SK-N-SH (cell line): ENCODE measurements around the gene WDR17. TPM values are rescaled to one million over a fixed set of nuclear protein-coding genes. Genes with fewer than 3 reads are reported as not detected.

ENCODE experiments used
- CTCF ChIA-PET: fragments of 300-600, 350-600 bp; formaldehyde crosslinking; extraction: SDS; loops from one replicate; lab custom pipeline; 2021; lab: Yijun Ruan, JAX
- POLR2A ChIA-PET: fragments of 350-600 bp; sonication (Branson Sonifier 250); formaldehyde crosslinking; extraction: SDS; loops from one replicate; lab custom pipeline; 2020; ENCODE audit warnings: antibody characterized with exemption, inconsistent platforms; lab: Yijun Ruan, JAX
- DNase-seq: peaks from one replicate; pipeline ENCODE4 v3.0.0; 2012
- H2AFZ ChIP-seq: fragments of 200-600 bp; sonication (generic); 2 replicates; pipeline ENCODE4 v1.8.1; 2016; ENCODE audit warnings: antibody characterized with exemption, mild to moderate bottlenecking, low read depth
- H3F3A ChIP-seq: fragments of 200-600 bp; sonication (generic); replicated peaks from 2 replicates; pipeline ENCODE3; 2016; ENCODE audit warnings: antibody characterized with exemption, mild to moderate bottlenecking; ENCODE audit not compliant: insufficient read depth
- H3K27ac ChIP-seq, 2 experiments: fragments of 200-500 bp in 1 of 2; fragments of 200-600 bp in 1 of 2; sonication (Bioruptor generic) in 1 of 2; sonication (generic), shearing (Covaris generic) in 1 of 2; 2 replicates each; pipeline versions ENCODE4 v1.5.1 to v1.6.1; 2014 to 2016; ENCODE audit warnings: low read depth in 2 of 2, inconsistent platforms in 1 of 2, low read length in 1 of 2, mild to moderate bottlenecking in 1 of 2, mixed read lengths in 1 of 2
- H3K27me3 ChIP-seq: fragments of 200-600 bp; sonication (generic), shearing (Covaris generic); 2 replicates; pipeline ENCODE4 v1.6.1; 2016; ENCODE audit warnings: mixed run types; ENCODE audit not compliant: insufficient read depth
- H3K36me3 ChIP-seq, 2 experiments: fragments of 200-500 bp in 1 of 2; fragments of 200-600 bp in 1 of 2; sonication (Bioruptor generic) in 1 of 2; sonication (generic) in 1 of 2; replicated peaks in 1 of 2; 2 replicates each; pipeline versions ENCODE3 to v1.5.1; 2014 to 2016; ENCODE audit warnings: low read length in 1 of 2, mild to moderate bottlenecking in 1 of 2; ENCODE audit not compliant: insufficient read depth in 2 of 2, control insufficient read depth in 1 of 2
- H3K4me1 ChIP-seq, 2 experiments: fragments of 200-500 bp in 1 of 2; fragments of 200-600 bp in 1 of 2; sonication (Bioruptor generic) in 1 of 2; sonication (generic), shearing (Covaris generic) in 1 of 2; 2 replicates each; pipeline versions ENCODE4 v1.5.1 to v1.6.1; 2014 to 2016; ENCODE audit warnings: low read depth in 1 of 2, low read length in 1 of 2, mixed run types in 1 of 2; ENCODE audit not compliant: insufficient read depth in 2 of 2, control insufficient read depth in 1 of 2
- H3K4me2 ChIP-seq: fragments of 200-600 bp; sonication (generic), shearing (Covaris generic); 2 replicates; pipeline ENCODE4 v1.6.1; 2017; ENCODE audit warnings: mixed run types
- H3K4me3 ChIP-seq, 2 experiments: fragments of 200-500 bp in 1 of 2; fragments of 200-600 bp in 1 of 2; sonication (Bioruptor generic) in 1 of 2; sonication (generic), shearing (Covaris generic) in 1 of 2; 2 replicates each; pipeline versions ENCODE4 v1.5.1 to v1.8.1; 2014 to 2016; ENCODE audit warnings: low read depth in 2 of 2, inconsistent platforms in 1 of 2, low read length in 1 of 2, mild to moderate bottlenecking in 1 of 2, mixed read lengths in 1 of 2, moderate library complexity in 1 of 2
- H3K79me2 ChIP-seq: fragments of 200-600 bp; sonication (generic); 2 replicates; pipeline ENCODE4 v1.8.1; 2017; ENCODE audit warnings: mild to moderate bottlenecking; ENCODE audit not compliant: insufficient read depth
- H3K9ac ChIP-seq: fragments of 200-600 bp; sonication (generic); 2 replicates; pipeline ENCODE4 v1.6.1; 2017; ENCODE audit warnings: mixed run types
- H3K9me2 ChIP-seq: fragments of 200-600 bp; sonication (generic); 2 replicates; pipeline ENCODE4 v1.6.1; 2017; ENCODE audit warnings: mixed run types
- H3K9me3 ChIP-seq: fragments of 200-600 bp; sonication (generic); 2 replicates; pipeline ENCODE4 v1.6.1; 2017; ENCODE audit warnings: mixed run types, mild to moderate bottlenecking, moderate library complexity
- H4K20me1 ChIP-seq: fragments of 200-600 bp; sonication (generic); 2 replicates; pipeline ENCODE4 v1.6.1; 2017; ENCODE audit warnings: mild to moderate bottlenecking, mixed run types; ENCODE audit not compliant: insufficient read depth
- ELF1 ChIP-seq: IDR thresholded peaks from 2 replicates; pipeline ENCODE4 v1.4.0; 2012
- FOSL2 ChIP-seq: IDR thresholded peaks from 2 replicates; pipeline ENCODE4 v1.4.0; 2012; ENCODE audit warnings: low read depth, mild to moderate bottlenecking, moderate library complexity, borderline replicate concordance
- FOXJ3 ChIP-seq: sonication (generic); formaldehyde crosslinking; IDR thresholded peaks from 2 replicates; pipeline ENCODE4 v1.5.1; 2020; ENCODE audit warnings: mild to moderate bottlenecking, missing genetic modification reagents
- FOXM1 ChIP-seq: IDR thresholded peaks from 2 replicates; pipeline ENCODE4 v1.4.0; 2012; ENCODE audit warnings: low read depth, mild to moderate bottlenecking
- GABPA ChIP-seq: IDR thresholded peaks from 2 replicates; pipeline ENCODE4 v1.4.0; 2012; ENCODE audit warnings: low read depth, mild to moderate bottlenecking
- GATA2 ChIP-seq: sonication (generic); formaldehyde crosslinking; IDR thresholded peaks from 2 replicates; pipeline ENCODE4 v1.5.0; 2020; ENCODE audit warnings: mild to moderate bottlenecking, missing genetic modification reagents
- JUND ChIP-seq: IDR thresholded peaks from 2 replicates; pipeline ENCODE4 v1.4.0; 2012
- MXI1 ChIP-seq: IDR thresholded peaks from 2 replicates; pipeline ENCODE4 v1.6.1; 2012; ENCODE audit warnings: mild to moderate bottlenecking, low read depth, low read length, improper control_type of control experiment
- NRF1 ChIP-seq: IDR thresholded peaks from 2 replicates; pipeline ENCODE4 v1.6.1; 2012; ENCODE audit warnings: low read depth, mild to moderate bottlenecking, low read length
- RFX5 ChIP-seq: IDR thresholded peaks from 2 replicates; pipeline ENCODE4 v1.6.1; 2012; ENCODE audit warnings: mild to moderate bottlenecking, improper control_type of control experiment, low read length
- SIN3A ChIP-seq: IDR thresholded peaks from 2 replicates; pipeline ENCODE4 v1.6.1; 2012; ENCODE audit warnings: low read depth, mild to moderate bottlenecking, low read length, moderate library complexity, borderline replicate concordance
- TAF1 ChIP-seq: IDR thresholded peaks from 2 replicates; pipeline ENCODE4 v1.6.1; 2012; ENCODE audit warnings: low read depth, mild to moderate bottlenecking, low read length, moderate library complexity, borderline replicate concordance
- TCF12 ChIP-seq: IDR thresholded peaks from 2 replicates; pipeline ENCODE4 v1.4.0; 2012
- WGBS: methylation state at CpG from one replicate; pipeline ENCODE4 v1.1.6; 2017; ENCODE audit warnings: low lambda C conversion rate; 5-methylcytosine and 5-hydroxymethylcytosine counted together
- polyA plus RNA-seq, 3 experiments: library from polyadenylated mRNA; depleted of rRNA; stranded (reverse); fragments of >200 nt; gene quantifications; 2 replicates each; pipeline ENCODE4 v1.2.3, GENCODE V29; 2012
- TF ChIP-seq, protein P1 (sequence below): IDR thresholded peaks from 2 replicates; pipeline ENCODE4 v1.4.0; 2012; ENCODE audit warnings: low read depth
- TF ChIP-seq, protein P2 (sequence below): fragments of 150-350 bp; IDR thresholded peaks from 2 replicates; pipeline ENCODE4 v1.6.1; 2016; ENCODE audit warnings: mild to moderate bottlenecking, low read depth, low read length
- TF ChIP-seq, protein P3 (sequence below): IDR thresholded peaks from 2 replicates; pipeline ENCODE4 v1.4.0; 2012; ENCODE audit warnings: low read depth, borderline replicate concordance
- TF ChIP-seq, protein P4 (sequence below): IDR thresholded peaks from 2 replicates; pipeline ENCODE4 v1.6.1; 2012; ENCODE audit warnings: mild to moderate bottlenecking, low read depth, low read length, moderate library complexity

WDR17 gene
- polyA plus RNA-seq, 1 of the 3 experiments (the other 2 are of a cell fraction), result 0.72 TPM

DNA sequence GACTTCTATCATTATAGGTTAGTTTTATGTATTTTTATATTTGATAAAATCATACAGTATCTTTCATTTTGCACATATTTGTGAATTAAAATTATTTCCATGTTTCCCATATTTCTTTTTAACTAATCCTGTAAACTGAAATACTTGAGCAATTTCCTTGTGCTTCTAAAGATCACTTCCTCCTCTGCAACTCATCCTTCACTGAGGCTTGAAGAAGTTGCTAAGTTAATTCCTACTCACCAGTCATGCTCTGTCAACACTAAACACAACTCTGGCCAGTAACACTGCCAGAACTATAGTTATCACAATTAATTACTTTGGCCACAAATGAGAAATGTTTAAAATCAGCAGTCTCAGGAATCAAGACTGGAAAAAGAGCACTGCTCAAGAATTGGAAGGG is 123.0 kb downstream of the WDR17 start (continued):
- TF ChIP-seq, protein P1, sequence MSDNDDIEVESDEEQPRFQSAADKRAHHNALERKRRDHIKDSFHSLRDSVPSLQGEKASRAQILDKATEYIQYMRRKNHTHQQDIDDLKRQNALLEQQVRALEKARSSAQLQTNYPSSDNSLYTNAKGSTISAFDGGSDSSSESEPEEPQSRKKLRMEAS, result no peak
- no peak for TF ChIP-seq GABPA
- TF ChIP-seq RFX5, result no peak

DNA sequence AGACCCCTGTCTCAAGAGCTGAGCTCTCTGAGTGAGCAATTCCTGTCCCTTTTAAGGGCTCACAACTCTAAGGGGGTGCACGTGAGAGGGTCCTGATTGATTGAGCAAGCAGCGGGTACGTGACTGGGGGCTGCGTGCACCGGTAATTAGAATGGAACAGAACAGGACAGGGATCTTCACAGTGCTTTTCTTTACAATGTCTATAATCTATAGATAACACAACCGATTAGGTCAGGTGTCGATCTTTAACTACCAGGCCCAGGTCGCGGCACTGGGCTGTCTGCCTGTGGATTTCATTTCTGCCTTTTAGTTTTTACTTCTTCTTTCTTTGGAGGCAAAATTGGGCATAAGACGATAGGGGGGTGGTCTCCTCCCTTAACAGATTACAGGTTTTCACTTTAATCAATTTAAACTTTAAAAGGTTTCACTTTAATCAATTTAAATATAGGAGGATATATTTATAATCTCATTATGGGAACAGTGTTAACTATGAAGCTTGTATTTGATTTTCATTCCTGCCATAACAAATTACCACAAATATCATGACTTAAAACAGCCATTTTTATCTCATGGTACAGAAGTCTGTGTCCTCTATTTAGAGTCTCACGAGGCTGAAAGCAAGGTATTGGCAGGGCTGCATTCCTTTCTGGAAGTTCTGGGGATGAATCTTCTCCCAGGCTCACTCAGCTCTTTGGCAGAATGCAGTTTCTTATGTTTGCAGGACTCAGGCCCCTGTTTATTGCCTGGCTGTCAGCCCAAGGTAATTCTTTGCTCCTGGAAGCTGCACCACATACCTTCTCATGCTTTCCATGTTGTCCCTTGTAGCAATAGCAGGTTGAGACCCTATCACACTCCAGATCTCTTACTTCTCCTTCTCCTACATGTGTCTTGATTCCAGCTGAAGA is 124.5 kb downstream of the WDR17 start:
- no peaks in the 10 kb centered on the region for H3K9me2 ChIP-seq
- peak overlapping the region in 1 of 2 experiments; percentile 60; a peak in 2 of 4 replicates for H3K27ac ChIP-seq
- peaks cover 33% of the 10 kb centered on the region for H3F3A ChIP-seq
- ChIA-PET POLR2A (no interaction called here), CTCF (interaction anchor here (0.8 kb wide), 1 partner anchor 66 kb away, joined by 3 read pairs; no protein-coding TSS in a partner anchor)
- H3K9ac ChIP-seq, result no peak overlapping the region
- peaks cover 7 to 18% of the 10 kb centered on the region in 2 experiments; a peak in 3 of 4 replicates for H3K4me1 ChIP-seq
- TF ChIP-seq TAF1 (no peak), GATA2 (0 out of 2 replicates have a peak, but pooled peaks have one; percentile 17), MXI1 (no peak), SIN3A (no peak), JUND (no peak), FOXJ3 (CRISPR knock-in tag) (no peak)
- TF ChIP-seq, protein P2, sequence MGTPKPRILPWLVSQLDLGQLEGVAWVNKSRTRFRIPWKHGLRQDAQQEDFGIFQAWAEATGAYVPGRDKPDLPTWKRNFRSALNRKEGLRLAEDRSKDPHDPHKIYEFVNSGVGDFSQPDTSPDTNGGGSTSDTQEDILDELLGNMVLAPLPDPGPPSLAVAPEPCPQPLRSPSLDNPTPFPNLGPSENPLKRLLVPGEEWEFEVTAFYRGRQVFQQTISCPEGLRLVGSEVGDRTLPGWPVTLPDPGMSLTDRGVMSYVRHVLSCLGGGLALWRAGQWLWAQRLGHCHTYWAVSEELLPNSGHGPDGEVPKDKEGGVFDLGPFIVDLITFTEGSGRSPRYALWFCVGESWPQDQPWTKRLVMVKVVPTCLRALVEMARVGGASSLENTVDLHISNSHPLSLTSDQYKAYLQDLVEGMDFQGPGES, result no peak
- TF ChIP-seq, protein P3, sequence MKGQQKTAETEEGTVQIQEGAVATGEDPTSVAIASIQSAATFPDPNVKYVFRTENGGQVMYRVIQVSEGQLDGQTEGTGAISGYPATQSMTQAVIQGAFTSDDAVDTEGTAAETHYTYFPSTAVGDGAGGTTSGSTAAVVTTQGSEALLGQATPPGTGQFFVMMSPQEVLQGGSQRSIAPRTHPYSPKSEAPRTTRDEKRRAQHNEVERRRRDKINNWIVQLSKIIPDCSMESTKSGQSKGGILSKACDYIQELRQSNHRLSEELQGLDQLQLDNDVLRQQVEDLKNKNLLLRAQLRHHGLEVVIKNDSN, result no peak
- DNase-seq, result no peak
- H4K20me1 ChIP-seq, result no peaks in the 10 kb centered on the region
- no peak overlapping the region for H3K4me3 ChIP-seq
- H3K79me2 ChIP-seq, result no peaks in the 10 kb centered on the region
- H3K36me3 ChIP-seq, result no peaks in the 10 kb centered on the region
- WGBS, result 73% methylated on average over 11 of the region's 11 CpGs
- H3K27me3 ChIP-seq, result no peaks in the 10 kb centered on the region
- H3K4me2 ChIP-seq, result no peak overlapping the region
- no peak overlapping the region for H2AFZ ChIP-seq
- H3K9me3 ChIP-seq, result no peaks in the 10 kb centered on the region

DNA sequence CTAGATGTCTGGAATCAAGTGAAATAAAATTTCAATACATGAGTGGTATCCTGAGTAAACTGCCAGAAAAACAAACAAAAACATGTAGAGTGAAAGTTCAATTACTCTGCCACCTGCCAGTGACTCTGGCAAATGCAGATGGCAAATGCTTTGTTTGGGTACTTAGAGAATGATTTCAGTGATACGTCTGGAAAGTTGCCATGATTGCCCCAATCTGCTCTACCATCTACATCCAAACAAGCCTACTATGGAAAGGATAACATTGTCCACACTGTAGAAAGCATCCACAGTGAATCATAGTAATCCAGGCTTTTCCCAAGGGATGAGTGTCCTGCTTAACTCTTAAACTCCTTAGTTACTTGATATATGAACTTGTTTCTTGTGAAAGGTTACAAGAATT is 126.3 kb downstream of the WDR17 start:
- H3K9me2 ChIP-seq, result no peaks in the 10 kb centered on the region
- H3F3A ChIP-seq, result peaks cover 33% of the 10 kb centered on the region
- CTCF ChIA-PET, result interaction anchor here (0.6 kb wide), 1 partner anchor 72 kb away, joined by 3 read pairs; no protein-coding TSS in a partner anchor
- POLR2A ChIA-PET, result no interaction called here
- H4K20me1 ChIP-seq, result no peaks in the 10 kb centered on the region
- H3K9ac ChIP-seq, result no peak overlapping the region
- H3K79me2 ChIP-seq, result no peaks in the 10 kb centered on the region
- H3K36me3 ChIP-seq, result no peaks in the 10 kb centered on the region
- DNase-seq, result peak; percentile 32
- H3K4me2 ChIP-seq, result peak overlapping the region; percentile 22; the same call in 1 of the 2 replicates
- no peak overlapping the region for H3K4me3 ChIP-seq
- 0% methylated on average over 1 of the region's 1 CpG for WGBS
- no peaks in the 10 kb centered on the region for H3K9me3 ChIP-seq
- H2AFZ ChIP-seq, result no peak overlapping the region; the same call in 1 of the 2 replicates
- H3K4me1 ChIP-seq, result peaks cover 12 to 18% of the 10 kb centered on the region in 2 experiments; a peak in 3 of 4 replicates
- peak overlapping the region; percentile 4 to 62 for H3K27ac ChIP-seq
- H3K27me3 ChIP-seq, result no peaks in the 10 kb centered on the region
- TF ChIP-seq TCF12 (peak; percentile 60), NRF1 (no peak), MXI1 (no peak), ELF1 (no peak), SIN3A (no peak), FOXM1 (no peak), GABPA (no peak), FOSL2 (peak; percentile 51; the same call in 1 of the 2 replicates)
- TF ChIP-seq, protein P2, result no peak
- TF ChIP-seq, protein P4, sequence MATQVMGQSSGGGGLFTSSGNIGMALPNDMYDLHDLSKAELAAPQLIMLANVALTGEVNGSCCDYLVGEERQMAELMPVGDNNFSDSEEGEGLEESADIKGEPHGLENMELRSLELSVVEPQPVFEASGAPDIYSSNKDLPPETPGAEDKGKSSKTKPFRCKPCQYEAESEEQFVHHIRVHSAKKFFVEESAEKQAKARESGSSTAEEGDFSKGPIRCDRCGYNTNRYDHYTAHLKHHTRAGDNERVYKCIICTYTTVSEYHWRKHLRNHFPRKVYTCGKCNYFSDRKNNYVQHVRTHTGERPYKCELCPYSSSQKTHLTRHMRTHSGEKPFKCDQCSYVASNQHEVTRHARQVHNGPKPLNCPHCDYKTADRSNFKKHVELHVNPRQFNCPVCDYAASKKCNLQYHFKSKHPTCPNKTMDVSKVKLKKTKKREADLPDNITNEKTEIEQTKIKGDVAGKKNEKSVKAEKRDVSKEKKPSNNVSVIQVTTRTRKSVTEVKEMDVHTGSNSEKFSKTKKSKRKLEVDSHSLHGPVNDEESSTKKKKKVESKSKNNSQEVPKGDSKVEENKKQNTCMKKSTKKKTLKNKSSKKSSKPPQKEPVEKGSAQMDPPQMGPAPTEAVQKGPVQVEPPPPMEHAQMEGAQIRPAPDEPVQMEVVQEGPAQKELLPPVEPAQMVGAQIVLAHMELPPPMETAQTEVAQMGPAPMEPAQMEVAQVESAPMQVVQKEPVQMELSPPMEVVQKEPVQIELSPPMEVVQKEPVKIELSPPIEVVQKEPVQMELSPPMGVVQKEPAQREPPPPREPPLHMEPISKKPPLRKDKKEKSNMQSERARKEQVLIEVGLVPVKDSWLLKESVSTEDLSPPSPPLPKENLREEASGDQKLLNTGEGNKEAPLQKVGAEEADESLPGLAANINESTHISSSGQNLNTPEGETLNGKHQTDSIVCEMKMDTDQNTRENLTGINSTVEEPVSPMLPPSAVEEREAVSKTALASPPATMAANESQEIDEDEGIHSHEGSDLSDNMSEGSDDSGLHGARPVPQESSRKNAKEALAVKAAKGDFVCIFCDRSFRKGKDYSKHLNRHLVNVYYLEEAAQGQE, result no peak
